ENCODE measurements around the gene TCF4.

DNA sequence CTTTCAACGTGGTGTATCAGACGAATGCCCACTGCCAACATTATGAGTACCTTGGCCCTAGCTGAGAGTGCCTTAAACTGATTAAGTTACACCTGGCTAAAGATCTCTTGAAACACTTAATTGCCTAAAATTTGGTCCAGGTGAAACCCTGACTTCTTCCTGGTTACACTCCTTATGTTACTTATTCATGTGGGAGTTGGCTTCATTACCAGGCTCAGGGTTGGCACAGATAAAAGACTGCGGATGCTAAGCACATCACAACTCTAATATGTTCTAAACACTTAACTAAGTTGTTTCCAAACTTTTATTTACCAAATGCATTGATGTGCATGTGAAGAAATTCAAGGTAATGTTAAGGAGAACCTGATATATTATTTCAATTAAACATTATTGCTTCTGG, 298.9 kb downstream of the TCF4 start:
- TF ChIP-seq EZH2 (IDR thresholded peaks at IDR 0.05; ENCODE audit: borderline replicate concordance, low read depth, low read length, poor library complexity, severe bottlenecking) = no peak
- TF ChIP-seq, protein P1, sequence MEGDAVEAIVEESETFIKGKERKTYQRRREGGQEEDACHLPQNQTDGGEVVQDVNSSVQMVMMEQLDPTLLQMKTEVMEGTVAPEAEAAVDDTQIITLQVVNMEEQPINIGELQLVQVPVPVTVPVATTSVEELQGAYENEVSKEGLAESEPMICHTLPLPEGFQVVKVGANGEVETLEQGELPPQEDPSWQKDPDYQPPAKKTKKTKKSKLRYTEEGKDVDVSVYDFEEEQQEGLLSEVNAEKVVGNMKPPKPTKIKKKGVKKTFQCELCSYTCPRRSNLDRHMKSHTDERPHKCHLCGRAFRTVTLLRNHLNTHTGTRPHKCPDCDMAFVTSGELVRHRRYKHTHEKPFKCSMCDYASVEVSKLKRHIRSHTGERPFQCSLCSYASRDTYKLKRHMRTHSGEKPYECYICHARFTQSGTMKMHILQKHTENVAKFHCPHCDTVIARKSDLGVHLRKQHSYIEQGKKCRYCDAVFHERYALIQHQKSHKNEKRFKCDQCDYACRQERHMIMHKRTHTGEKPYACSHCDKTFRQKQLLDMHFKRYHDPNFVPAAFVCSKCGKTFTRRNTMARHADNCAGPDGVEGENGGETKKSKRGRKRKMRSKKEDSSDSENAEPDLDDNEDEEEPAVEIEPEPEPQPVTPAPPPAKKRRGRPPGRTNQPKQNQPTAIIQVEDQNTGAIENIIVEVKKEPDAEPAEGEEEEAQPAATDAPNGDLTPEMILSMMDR (conservative IDR thresholded peaks at IDR 0.05; ENCODE audit: low read depth, low read length) = no peak

Measured in A673 (cell line).